Upper lobe of left lung (tissue), 4 donors: ENCODE data around the gene BCL10.

Source experiments
- CTCF ChIP-seq, 6 experiments: fragments of 450-650 bp in 4 of 6; fragments of 200-600 bp in 2 of 6; sonication (generic) in 2 of 6; IDR thresholded peaks; one replicate each; pipeline ENCODE4 v1.5.1; 2016 to 2019; ENCODE audit warnings: antibody characterized with exemption in 6 of 6
- POLR2A ChIP-seq, 4 donors: fragments of 450-650 bp; IDR thresholded peaks; one replicate each; pipeline ENCODE4 v1.5.1; 2016 to 2017; ENCODE audit warnings: antibody characterized with exemption in 4 of 4, mild to moderate bottlenecking in 2 of 4
- POLR2AphosphoS5 ChIP-seq, 2 donors: sonication (generic); formaldehyde crosslinking; IDR thresholded peaks; one replicate each; pipeline ENCODE4 v1.5.1; 2017; ENCODE audit warnings: antibody characterized with exemption in 2 of 2

- TF ChIP-seq CTCF (IDR thresholded peaks at IDR 0.05): no peak
- TF ChIP-seq POLR2A (IDR thresholded peaks at IDR 0.05): no peak
- TF ChIP-seq POLR2AphosphoS5 (IDR thresholded peaks at IDR 0.05): no peak
These were observed 35.4 kb upstream of the BCL10 start for GRCh38 chr1:85311818-85312217.
